GM18519 (cell line): ENCODE data around the gene TANC1.

Experiments used
- ATAC-seq: cut with Tn5 transposase; IDR thresholded peaks from one replicate; pipeline ENCODE4 v1.9.1; 2021; ENCODE audit warnings: mild to moderate bottlenecking, moderate library complexity; ENCODE audit not compliant: unreplicated experiment, low FRiP score

TANC1 gene

DNA sequence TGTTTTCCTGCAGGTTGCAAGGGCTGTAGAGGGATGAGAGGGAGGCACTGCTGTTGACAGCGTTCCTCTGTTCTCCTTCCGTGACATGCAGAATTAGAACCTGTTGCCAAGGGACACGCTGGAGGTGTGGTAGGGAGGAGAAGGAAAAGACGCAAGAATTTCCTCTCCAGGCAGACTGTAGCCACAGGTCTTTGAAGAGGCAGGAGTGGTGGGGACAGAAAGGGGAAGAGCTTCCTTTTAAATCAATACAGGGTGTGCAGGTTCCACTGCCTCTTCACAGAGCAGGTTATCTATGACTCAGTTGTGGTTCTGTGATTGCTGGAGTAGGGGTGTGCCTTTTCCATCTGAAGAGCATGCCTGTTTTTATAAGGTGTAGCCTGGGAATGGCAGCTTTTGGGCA is 185.0 kb downstream of the TANC1 start:
- ATAC-seq, result no peak

DNA sequence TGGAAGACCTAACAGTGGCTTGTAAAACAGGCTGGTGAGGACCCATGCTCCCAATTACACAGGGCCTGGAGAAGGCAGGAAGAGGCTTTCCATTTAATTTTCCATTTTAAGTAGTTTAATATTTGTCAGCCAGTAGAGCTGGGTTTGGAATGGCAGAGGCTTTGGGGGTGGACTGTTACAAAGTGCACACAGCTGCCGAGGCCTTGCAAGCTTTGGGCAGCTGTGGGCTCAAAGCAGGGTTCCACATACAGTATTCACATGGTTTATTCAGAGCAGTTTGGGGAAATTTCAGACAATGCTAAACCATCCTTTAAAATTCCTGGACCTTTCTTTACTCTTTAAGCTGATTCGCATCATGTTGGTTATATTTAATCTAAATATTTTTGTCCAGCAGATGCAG is 185.5 kb downstream of the TANC1 start:
- no peak for ATAC-seq

- ATAC-seq, result no peak
Observed at GRCh38 chr2:159154366-159154765, 185.9 kb downstream of the TANC1 start.

DNA sequence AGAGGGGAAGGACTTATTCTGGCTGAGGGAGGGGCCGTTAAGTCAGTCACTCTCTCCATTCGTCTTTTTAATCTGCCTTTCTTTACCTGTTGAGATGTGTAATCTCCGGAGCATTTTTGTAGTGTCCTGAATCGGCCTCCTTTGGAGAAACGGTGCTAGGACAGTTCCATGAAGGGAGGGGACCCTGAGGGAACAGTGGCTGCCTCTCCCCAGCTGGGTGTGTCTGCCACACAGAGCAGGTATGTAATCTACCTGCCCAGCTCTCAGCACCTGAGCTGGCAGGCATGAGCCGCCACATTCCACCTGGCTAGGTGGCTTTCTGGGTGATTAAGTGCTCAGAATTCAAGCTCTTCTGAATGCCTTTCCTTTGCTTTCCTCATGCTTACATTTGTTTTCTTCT is 186.9 kb downstream of the TANC1 start:
- no peak for ATAC-seq

DNA sequence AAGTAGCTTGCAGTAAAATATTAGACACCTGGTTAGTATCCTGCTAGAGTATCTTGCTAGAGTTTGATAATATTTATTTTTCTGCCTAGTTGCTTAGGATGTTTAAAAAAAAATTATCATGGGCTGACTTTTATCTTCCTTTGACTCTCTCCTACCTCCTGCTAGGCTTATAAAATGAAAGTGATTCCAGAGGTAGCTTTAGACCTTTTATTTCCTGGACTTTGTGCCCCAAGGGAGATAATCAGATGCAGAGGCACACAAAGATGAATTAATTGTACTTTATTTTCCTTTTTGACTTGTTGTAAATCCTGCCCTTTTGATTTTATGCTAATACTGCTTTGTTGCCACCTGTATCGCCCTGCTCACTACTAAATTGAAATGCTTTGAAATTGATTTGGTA is 187.4 kb downstream of the TANC1 start:
- no peak for ATAC-seq

GRCh38 chr2:159156834-159157233 is 188.4 kb downstream of the TANC1 start:
- no peak for ATAC-seq

DNA sequence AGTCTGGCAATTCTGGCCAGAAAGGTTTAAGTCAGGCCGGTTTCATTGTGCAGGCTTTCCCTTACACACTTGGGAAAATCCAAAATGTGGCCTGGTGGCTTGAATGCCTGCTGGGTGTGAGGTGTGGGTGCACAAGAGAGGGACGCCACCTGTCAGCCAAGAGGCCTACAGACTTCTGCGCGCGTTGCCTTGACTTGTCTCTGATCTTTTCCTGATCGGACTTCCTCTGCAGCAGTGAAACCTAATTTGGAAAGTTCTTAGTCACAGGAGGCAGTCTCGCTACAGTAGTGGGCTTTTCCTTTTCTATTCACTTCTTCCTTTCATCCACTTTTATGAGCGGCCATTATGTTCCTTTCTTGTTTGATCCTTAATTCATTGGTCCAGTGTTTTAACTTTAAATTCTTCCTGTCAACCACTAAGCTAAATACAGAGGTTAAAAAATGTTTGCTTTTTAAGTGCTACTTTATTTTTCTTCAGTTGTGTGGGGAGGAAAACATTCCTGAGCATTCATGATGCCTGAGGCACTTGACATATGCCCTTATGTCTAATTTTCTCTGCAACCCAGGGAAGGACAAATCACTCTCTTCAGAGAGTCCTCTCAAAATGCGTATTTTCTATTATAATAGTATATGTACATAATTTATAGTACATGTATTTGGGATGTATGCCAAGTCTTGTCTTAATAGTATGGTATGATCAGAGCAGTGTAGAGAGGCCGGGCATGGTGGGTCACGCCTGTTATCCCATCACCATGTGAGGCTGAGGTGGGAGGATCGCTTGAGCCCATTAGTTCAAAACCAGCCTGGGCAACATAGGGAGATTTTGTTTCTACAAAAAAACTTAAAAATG is 189.1 kb downstream of the TANC1 start:
- ATAC-seq, result no peak

GRCh38 chr2:159160412-159160811 is 192.0 kb downstream of the TANC1 start:
- no peak for ATAC-seq

- ATAC-seq, result no peak
Observed at GRCh38 chr2:159160954-159161353, 192.5 kb downstream of the TANC1 start.

DNA sequence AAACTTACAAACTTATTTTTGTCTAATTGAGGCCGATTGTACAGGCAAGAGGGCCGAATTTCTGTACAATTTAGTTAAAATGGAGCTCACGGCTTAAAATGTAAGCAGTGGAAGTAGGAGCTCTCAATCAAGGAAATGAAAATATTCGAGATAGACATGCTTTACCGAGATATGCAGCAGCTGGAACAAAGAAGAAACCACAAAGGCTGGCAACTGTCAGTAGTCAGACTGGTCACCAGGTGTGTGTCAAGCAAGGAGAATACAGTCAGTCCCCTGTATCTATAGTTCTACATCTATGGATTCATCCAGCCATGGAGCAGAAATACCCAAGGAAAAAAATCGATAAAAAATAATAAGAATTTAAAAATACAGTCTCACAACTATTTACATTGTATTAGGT is 195.5 kb downstream of the TANC1 start:
- ATAC-seq, result no peak

DNA sequence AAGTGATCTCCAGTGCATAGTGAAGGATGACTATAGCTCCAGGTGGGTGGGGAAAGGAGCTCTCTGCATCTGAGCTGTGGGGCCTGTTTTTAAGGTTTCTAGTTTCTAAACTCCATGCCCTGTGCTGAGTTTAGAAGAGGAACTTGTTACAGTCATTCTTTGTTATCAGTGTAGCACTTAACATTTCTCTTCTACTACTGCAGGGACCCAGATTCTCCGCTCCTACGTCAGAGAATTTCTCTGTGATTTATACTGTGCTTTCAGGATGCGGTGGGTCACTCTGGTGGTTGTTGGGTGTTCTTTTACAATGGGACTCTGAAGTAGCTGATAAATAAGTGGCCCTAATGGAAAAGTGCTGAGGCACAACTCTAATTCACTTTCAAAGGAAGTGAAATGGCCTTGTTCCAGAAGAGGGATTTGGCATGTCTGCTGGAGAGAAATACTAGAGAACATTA is 196.0 kb downstream of the TANC1 start:
- no peak for ATAC-seq

DNA sequence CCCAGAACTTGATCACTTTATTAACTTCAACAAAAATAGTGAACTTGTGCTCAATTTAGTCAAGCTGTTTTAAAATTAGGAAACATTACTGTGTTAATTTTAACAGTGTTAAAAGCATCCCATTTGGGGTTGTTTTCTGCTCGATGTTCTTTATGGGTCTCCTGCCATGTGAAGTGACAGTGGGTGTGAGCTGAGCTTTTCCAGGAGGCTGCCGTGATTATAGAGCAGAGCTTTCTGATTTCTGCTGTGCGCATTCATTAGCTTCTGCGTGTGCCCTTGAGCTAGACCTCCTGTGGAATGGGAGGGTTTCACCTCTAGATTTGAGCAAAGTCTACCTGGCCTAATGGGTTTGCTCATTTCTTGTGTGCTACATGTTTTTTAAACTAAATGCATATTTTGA is 196.6 kb downstream of the TANC1 start:
- no peak for ATAC-seq

DNA sequence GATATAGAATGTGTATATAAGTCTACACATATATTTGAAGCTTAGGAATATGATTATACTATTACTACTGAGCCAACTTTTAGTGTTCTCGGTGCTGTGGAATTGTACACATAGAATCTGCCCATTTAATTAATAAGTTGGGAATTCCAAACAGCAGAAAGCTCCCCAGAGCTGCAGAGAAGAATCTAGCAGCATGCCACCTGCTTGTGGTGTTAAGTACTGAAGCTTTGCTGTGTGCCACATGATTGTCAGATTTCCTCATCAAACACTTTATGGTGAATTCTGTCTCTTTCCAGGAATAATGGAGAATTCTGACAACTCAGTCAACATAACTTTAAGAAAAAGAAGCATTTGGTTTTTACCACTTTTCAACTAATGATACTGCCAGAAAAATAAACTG is 200.3 kb downstream of the TANC1 start:
- no peak for ATAC-seq

DNA sequence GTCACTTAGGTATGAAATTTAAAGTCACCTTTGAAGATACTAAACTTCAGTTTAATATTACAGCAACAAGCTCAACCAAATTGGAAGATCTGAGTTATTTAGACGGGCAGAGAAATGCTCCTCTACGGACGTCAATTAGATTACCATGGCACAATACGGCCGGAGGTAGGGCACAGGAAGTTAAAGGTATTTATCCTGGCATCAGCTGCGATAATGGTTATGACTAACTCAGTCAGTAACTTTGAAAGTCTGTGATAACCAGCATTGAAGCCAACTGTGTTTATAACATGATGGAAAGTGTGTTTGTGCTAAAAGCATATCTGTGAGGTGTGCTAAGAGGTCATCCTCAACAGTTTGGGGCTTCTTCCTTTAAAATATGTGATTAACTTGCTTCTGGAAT is 200.7 kb downstream of the TANC1 start:
- ATAC-seq, result no peak

DNA sequence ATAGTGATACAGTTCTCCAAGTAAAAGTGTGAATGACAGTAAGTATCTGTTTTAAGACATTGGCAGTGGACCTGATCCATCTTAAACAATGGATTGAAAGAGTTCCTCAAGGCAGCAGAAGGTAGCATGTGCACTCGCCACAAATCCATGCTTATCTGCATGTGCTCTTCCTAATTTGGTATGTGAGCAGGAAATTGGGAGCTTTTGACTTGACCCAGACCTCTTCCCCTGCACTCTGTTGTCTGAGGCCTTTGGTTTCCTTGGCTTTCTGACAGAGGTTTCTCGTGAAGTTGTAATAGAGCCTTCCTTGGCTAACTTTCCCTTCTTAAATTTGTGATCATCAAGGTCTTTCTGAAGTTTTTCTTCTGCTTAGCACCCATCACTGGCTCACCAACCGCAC is 204.0 kb downstream of the TANC1 start:
- ATAC-seq, result no peak

DNA sequence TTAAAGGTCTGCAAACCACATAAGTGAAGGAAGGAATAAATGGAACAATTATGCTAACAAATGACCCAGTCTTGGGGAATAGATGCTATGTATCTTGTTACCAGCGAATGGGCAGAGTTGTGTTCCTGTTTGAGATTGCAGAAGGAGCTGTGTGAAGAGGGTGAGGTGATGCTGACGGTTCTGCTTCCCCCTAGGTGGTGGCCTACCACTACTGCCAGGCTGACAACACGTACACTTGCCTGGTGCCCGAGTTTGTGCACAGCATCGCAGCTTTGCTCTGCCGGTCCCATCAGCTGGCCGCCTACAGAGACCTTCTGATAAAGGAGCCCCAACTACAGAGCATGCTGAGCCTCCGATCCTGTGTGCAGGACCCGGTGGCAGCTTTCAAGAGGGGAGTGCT is 206.3 kb downstream of the TANC1 start:
- ATAC-seq, result no peak

- no peak for ATAC-seq
Observed at GRCh38 chr2:159175182-159175581, 206.7 kb downstream of the TANC1 start.

- no peak for ATAC-seq
Observed at GRCh38 chr2:159175927-159176326, 207.5 kb downstream of the TANC1 start.

DNA sequence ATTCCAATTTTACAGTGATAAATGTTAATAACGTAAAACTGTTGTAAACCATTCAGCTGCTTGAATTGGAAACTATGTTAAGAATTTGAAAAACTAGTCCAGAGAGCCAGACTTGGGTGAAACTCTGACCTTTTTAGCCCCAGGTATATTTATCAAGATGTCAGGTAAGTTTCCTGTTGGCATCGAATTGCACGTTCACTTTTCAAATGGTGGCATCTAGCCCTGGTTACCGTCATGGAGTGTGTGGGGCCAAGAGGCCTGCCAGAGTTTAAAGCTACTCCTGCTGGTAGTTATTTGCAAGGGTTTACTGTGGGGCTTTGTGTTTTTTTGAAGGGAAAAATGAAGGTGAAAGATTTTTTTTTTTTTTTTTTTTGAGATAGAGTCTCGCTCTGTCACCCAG is 208.1 kb downstream of the TANC1 start:
- ATAC-seq, result no peak

DNA sequence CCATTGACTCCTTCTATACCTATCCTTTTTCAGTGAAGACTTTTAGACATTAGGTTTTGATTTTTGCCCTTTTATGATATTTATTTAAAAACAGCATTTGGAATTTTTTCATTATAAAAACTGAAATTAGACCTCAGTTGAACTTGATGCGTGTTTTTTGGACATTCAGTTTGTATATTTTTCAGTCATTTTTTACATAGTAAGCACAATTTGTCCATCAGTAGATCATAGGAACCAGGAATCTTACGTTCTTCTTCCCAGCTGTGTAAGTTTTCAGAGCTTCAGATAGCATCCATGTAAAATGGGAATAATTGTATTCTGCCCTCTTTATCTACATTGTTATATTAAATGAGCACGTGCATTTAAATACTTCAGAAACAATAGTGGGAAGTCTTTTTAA is 208.9 kb downstream of the TANC1 start:
- ATAC-seq, result no peak

DNA sequence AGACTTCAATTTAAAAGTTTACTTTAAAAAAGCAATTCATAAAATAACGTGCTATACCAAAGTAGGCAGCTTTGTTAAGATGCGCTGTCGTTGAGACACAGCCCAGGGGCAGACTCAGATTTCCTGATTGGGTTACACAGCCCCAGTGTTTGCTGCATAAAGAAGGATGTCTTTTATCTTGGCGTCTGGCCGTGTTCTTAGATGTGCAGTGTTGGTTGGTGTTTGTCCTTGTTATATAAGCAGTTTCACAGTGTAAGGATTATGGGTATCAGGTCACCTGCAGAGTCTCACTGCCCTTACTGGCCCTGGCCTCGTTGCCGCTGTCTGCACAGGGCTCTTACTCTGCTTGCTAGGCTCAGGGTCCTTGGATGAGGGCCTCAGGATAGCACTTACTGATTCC is 209.5 kb downstream of the TANC1 start:
- ATAC-seq, result no peak

- no peak for ATAC-seq
Observed at GRCh38 chr2:159179096-159179495, 210.7 kb downstream of the TANC1 start.

GRCh38 chr2:159179696-159180095 is 211.3 kb downstream of the TANC1 start:
- ATAC-seq, result no peak
